Ascending aorta (tissue), 2 donors: ENCODE results near the gene SNTB2. TPM values are rescaled to one million over a fixed set of nuclear protein-coding genes. Genes with fewer than 3 reads are reported as not detected.
"Not testable (repeated sequence)": the region's sequence is repeated elsewhere in the genome, so short reads cannot be mapped to it uniquely, and the experiment has no call there.

ENCODE experiments used
- DNase-seq, 2 donors: peaks; one replicate each; pipeline ENCODE4 v3.0.0-alpha.2; 2019; ENCODE audit warnings: low spot score in 2 of 2
- H3K27ac ChIP-seq, 2 donors: fragments of 200-600 bp; sonication (generic); one replicate each; pipeline ENCODE4 v1.5.1; 2016 to 2017; ENCODE audit warnings: mild to moderate bottlenecking in 1 of 2
- H3K27me3 ChIP-seq: fragments of 200-600 bp; sonication (generic); one replicate; pipeline ENCODE4 v1.5.1; 2017
- H3K36me3 ChIP-seq, 2 donors: fragments of 200-600 bp; sonication (generic); one replicate each; pipeline ENCODE4 v1.5.1; 2016
- H3K4me1 ChIP-seq, 2 donors: fragments of 200-600 bp; sonication (generic); one replicate each; pipeline ENCODE4 v1.5.1; 2016 to 2017; ENCODE audit warnings: mild to moderate bottlenecking in 1 of 2
- H3K4me3 ChIP-seq, 2 donors: fragments of 200-600 bp; sonication (generic); one replicate each; pipeline ENCODE4 v1.5.1; 2016 to 2017; ENCODE audit warnings: mild to moderate bottlenecking in 1 of 2
- H3K9me3 ChIP-seq, 2 donors: fragments of 200-600 bp; sonication (generic); one replicate each; pipeline ENCODE4 v1.5.1; 2016
- intact Hi-C: fragments of 100-400 bp; cut with DNase I; formaldehyde crosslinking; loops from one replicate; pipeline ENCODE4 v1.15.1; 2023
- total RNA-seq: library from RNA; depleted of rRNA; stranded (reverse); fragments of >200 nt; gene quantifications from one replicate; pipeline ENCODE4 v1.1.0, GENCODE V29; 2016
- TF ChIP-seq, protein P1 (sequence below), 3 experiments: fragments of 200-600 bp in 2 of 3; fragments of 450-650 bp in 1 of 3; sonication (generic) in 2 of 3; IDR thresholded peaks; one replicate each; pipeline ENCODE4 v1.5.1; 2016 to 2019; ENCODE audit warnings: antibody characterized with exemption in 3 of 3, mild to moderate bottlenecking in 1 of 3, moderate library complexity in 1 of 3

The SNTB2 gene
- total RNA-seq, 1 donor from 2014 or later = 19.7 TPM

- H3K27ac ChIP-seq = peak overlapping the region; percentile 65 to 67
- intact Hi-C loops = no loop called here
- H3K36me3 ChIP-seq = peaks cover 19 to 53% of the 10 kb centered on the region in 2 donors
- H3K9me3 ChIP-seq = no peaks in the 10 kb centered on the region
- H3K4me1 ChIP-seq = peaks cover 0 to 10% of the 10 kb centered on the region in 2 donors
- DNase-seq = peak in 1 of 2 donors; percentile 81
- TF ChIP-seq, protein P1, sequence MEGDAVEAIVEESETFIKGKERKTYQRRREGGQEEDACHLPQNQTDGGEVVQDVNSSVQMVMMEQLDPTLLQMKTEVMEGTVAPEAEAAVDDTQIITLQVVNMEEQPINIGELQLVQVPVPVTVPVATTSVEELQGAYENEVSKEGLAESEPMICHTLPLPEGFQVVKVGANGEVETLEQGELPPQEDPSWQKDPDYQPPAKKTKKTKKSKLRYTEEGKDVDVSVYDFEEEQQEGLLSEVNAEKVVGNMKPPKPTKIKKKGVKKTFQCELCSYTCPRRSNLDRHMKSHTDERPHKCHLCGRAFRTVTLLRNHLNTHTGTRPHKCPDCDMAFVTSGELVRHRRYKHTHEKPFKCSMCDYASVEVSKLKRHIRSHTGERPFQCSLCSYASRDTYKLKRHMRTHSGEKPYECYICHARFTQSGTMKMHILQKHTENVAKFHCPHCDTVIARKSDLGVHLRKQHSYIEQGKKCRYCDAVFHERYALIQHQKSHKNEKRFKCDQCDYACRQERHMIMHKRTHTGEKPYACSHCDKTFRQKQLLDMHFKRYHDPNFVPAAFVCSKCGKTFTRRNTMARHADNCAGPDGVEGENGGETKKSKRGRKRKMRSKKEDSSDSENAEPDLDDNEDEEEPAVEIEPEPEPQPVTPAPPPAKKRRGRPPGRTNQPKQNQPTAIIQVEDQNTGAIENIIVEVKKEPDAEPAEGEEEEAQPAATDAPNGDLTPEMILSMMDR (IDR thresholded peaks at IDR 0.05) = no peak
- H3K4me3 ChIP-seq = no peak overlapping the region
- no peaks in the 10 kb centered on the region for H3K27me3 ChIP-seq
Observed at GRCh38 chr16:69145658-69146057, 41.3 kb upstream of the SNTB2 start.

- H3K27ac ChIP-seq, H3K4me3 ChIP-seq, H3K9me3 ChIP-seq, DNase-seq, H3K4me1 ChIP-seq, H3K27me3 ChIP-seq: not testable (repeated sequence)
- intact Hi-C loops = loop anchor here (1.0 to 5.0 kb wide), 2 partner anchors 38 to 138 kb away; partner anchors contain the start of gene SNTB2
- H3K36me3 ChIP-seq = peaks cover 25 to 49% of the 10 kb centered on the region in 2 donors
Observed at GRCh38 chr16:69149621-69150020, 37.3 kb upstream of the SNTB2 start.

DNA sequence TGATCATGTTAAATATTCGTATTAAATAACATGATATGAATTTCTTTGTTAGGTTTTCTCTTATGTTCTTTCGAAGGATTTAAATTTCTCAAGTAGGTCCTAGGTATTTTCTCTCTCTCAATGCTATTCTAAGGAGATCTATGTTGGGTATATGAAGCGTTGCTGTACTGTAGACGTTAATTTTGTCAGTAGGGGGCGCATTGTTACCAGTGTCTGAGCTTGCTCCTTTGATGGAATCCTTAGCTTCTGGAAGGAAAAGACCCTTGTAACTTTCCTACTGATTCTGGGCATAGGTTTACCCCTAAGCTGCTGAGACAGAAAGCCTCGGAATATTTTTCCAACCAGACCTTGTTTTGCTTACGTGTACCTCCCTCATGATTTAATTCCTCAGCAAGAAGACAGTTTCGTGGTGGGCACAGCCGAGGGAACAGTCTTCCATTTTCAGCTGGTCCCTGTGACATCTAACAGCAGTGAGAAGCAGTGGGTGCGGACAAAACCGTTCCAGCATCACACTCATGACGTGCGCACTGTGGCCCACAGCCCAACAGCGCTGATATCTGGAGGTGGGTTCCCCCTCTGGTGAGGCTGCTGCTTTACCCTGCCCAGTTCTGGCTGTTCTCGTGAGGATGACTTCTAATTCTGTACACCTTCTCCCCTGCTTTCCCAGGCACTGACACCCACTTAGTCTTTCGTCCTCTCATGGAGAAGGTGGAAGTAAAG lies 36.7 kb upstream of the SNTB2 start:
- no peaks in the 10 kb centered on the region for H3K9me3 ChIP-seq
- DNase-seq = peak in 1 of 2 donors; percentile 76
- peaks cover 25 to 53% of the 10 kb centered on the region in 2 donors for H3K36me3 ChIP-seq

GRCh38 chr16:69157196-69157595 lies 29.8 kb upstream of the SNTB2 start:
- Histone ChIP-seq H3K9me3 (no peaks in the 10 kb centered on the region), H3K4me3 (no peak overlapping the region), H3K4me1 (no peaks in the 10 kb centered on the region), H3K27me3 (no peaks in the 10 kb centered on the region), H3K36me3 (peaks cover 43 to 87% of the 10 kb centered on the region in 2 donors), H3K27ac (no peak overlapping the region)
- TF ChIP-seq, protein P1 (IDR thresholded peaks at IDR 0.05) = no peak
- intact Hi-C loops = no loop called here
- peak in 1 of 2 donors; percentile 4 for DNase-seq

More for the DNA sequence above, 36.7 kb upstream of the SNTB2 start:
- intact Hi-C loops = loop anchor here (1.0 to 5.0 kb wide), 2 partner anchors 37 to 137 kb away; partner anchors contain the start of gene SNTB2
- H3K27me3 ChIP-seq = no peaks in the 10 kb centered on the region
- H3K4me3 ChIP-seq = no peak overlapping the region
- TF ChIP-seq, protein P1 (IDR thresholded peaks at IDR 0.05) = peak; percentile 72 to 81 (median 77)
- H3K27ac ChIP-seq = no peak overlapping the region
- peaks cover 0 to 6% of the 10 kb centered on the region in 2 donors for H3K4me1 ChIP-seq

DNA sequence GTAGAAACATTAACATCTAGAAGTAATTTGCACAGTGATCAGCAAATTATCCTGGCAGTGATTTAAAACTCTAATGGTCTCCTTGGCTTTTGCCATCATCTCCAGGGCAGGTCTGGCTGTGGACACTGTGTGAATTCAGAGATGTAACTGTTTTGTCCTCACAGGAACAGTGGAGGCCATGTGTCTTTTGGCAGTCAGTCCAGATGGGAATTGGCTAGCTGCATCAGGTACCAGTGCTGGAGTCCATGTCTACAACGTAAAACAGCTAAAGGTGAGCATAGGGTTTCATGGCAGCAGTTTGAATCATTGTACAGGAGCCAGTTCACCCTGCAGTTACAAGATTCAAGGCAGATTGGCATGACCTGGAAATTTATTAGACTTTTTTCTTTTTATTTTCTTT lies 26.8 kb upstream of the SNTB2 start:
- Histone ChIP-seq H3K9me3 (no peaks in the 10 kb centered on the region), H3K36me3 (peaks cover 52 to 80% of the 10 kb centered on the region in 2 donors), H3K4me3 (no peak overlapping the region), H3K4me1 (no peaks in the 10 kb centered on the region), H3K27me3 (no peaks in the 10 kb centered on the region), H3K27ac (no peak overlapping the region)
- intact Hi-C loops = no loop called here
- TF ChIP-seq, protein P1 (IDR thresholded peaks at IDR 0.05) = no peak
- peak in 1 of 2 donors; percentile 37 for DNase-seq

GRCh38 chr16:69165584-69165983 lies 21.4 kb upstream of the SNTB2 start:
- TF ChIP-seq, protein P1 (IDR thresholded peaks at IDR 0.05) = no peak
- Histone ChIP-seq H3K4me1 (peaks cover 0 to under 1% of the 10 kb centered on the region in 2 donors), H3K4me3 (no peak overlapping the region), H3K27ac (no peak overlapping the region), H3K27me3 (no peaks in the 10 kb centered on the region), H3K36me3 (peaks cover 50 to 66% of the 10 kb centered on the region in 2 donors), H3K9me3 (no peaks in the 10 kb centered on the region)
- intact Hi-C loops = no loop called here
- no peak for DNase-seq
